ENCODE results near the gene IARS2.
"Not testable (repeated sequence)": the region's sequence is repeated elsewhere in the genome, so short reads cannot be mapped to it uniquely, and the experiment has no call there.

IARS2 gene

GRCh38 chr1:220164517-220164916 is 70.6 kb downstream of the IARS2 start:
- no peak for DNase-seq

GRCh38 chr1:220166853-220167252 is 72.9 kb downstream of the IARS2 start:
- DNase-seq = no peak

- not testable (repeated sequence) for DNase-seq
Measured at GRCh38 chr1:220169887-220170286, 76.0 kb downstream of the IARS2 start.

GRCh38 chr1:220170836-220171526 is 77.0 kb downstream of the IARS2 start:
- DNase-seq = no peak

GRCh38 chr1:220176540-220176939 is 82.6 kb downstream of the IARS2 start:
- no peak for DNase-seq

GRCh38 chr1:220182111-220182510 is 88.2 kb downstream of the IARS2 start:
- no peak for DNase-seq

GRCh38 chr1:220182656-220183055 is 88.7 kb downstream of the IARS2 start:
- no peak for DNase-seq

GRCh38 chr1:220184506-220184905 is 90.6 kb downstream of the IARS2 start:
- DNase-seq = no peak

- DNase-seq = no peak
Measured at GRCh38 chr1:220186752-220187151, 92.8 kb downstream of the IARS2 start.

GRCh38 chr1:220188538-220188937 is 94.6 kb downstream of the IARS2 start:
- DNase-seq = no peak

- DNase-seq = no peak
Measured at GRCh38 chr1:220189750-220190347, 95.9 kb downstream of the IARS2 start.

- no peak for DNase-seq
Measured at GRCh38 chr1:220195701-220196100, 101.8 kb downstream of the IARS2 start.

Data from nucleus accumbens (tissue), 56 donors.